Neutrophil (primary cell): ENCODE results near the gene CCDC34.
A peak's percentile ranks its signal among the peaks of the same experiment; 100 is the strongest.

Experiments used
- H3K27ac ChIP-seq: fragments of 200-600 bp; sonication (generic); 2 replicates; pipeline ENCODE4 v1.5.1; 2016; ENCODE audit warnings: mild to moderate bottlenecking, moderate library complexity
- H3K27me3 ChIP-seq: fragments of 200-600 bp; sonication (generic); 2 replicates; pipeline ENCODE4 v1.6.0; 2016; ENCODE audit warnings: mild to moderate bottlenecking
- H3K36me3 ChIP-seq: fragments of 200-600 bp; sonication (generic); 2 replicates; pipeline ENCODE4 v1.5.1; 2017
- H3K4me1 ChIP-seq, 2 experiments: fragments of 200-600 bp in 1 of 2; sonication (generic) in 1 of 2; 1 replicate in 1 of 2; 2 replicates in 1 of 2; pipeline versions ENCODE4 v1.5.1 to v1.6.1; 2013 to 2016; ENCODE audit warnings: low read depth in 1 of 2, low read length in 1 of 2, mild to moderate bottlenecking in 1 of 2, moderate library complexity in 1 of 2; ENCODE audit not compliant: control insufficient read depth in 1 of 2, insufficient read depth in 1 of 2
- H3K4me3 ChIP-seq, 2 experiments: fragments of 200-600 bp in 1 of 2; sonication (generic) in 1 of 2; 1 replicate in 1 of 2; 2 replicates in 1 of 2; pipeline ENCODE4 v1.5.1; 2013 to 2016; ENCODE audit warnings: low read depth in 1 of 2, low read length in 1 of 2, mild to moderate bottlenecking in 1 of 2, moderate library complexity in 1 of 2
- H3K9me3 ChIP-seq: fragments of 200-600 bp; sonication (generic); 2 replicates; pipeline ENCODE4 v1.5.1; 2016
- CTCF ChIP-seq: fragments of 200-600 bp; sonication (generic); IDR thresholded peaks from 2 replicates; pipeline ENCODE4 v1.5.1; 2016; ENCODE audit warnings: antibody characterized with exemption

The CCDC34 gene, protein sequence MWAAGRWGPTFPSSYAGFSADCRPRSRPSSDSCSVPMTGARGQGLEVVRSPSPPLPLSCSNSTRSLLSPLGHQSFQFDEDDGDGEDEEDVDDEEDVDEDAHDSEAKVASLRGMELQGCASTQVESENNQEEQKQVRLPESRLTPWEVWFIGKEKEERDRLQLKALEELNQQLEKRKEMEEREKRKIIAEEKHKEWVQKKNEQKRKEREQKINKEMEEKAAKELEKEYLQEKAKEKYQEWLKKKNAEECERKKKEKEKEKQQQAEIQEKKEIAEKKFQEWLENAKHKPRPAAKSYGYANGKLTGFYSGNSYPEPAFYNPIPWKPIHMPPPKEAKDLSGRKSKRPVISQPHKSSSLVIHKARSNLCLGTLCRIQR

DNA sequence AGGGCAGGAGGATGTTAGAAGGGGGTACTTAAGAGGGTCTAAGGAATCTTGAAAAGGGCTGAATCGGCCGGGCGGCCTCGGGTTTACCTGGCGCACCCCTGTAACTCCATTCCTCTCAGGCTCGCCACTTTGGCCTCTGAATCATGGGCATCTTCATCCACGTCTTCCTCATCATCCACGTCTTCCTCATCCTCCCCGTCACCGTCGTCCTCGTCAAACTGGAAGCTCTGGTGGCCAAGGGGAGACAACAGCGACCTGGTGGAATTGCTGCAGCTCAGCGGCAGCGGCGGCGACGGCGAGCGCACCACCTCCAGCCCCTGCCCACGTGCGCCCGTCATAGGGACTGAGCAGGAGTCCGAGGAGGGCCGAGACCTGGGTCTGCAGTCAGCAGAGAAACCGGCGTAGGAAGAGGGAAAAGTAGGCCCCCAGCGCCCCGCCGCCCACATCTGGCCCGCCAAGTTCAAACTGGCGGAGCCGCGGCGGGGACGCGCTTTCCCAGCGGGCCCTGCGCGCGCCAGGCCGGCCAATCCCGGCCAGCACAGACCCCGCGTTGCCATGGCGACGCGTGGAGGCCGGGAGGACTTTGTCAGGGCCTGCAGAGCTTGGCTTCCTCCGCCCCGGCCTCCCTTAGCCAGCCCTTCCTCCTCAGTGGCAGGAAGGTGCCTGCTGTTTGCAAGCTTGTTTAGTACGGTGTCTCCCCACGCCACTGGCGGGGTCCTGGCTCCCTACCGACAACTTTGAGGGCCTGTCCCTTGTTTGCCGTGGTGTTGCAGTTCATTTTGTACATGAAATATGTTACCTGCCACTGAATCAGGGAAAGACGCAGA, at the start of gene CCDC34:
Gene CCDC34, minus strand, starts transcription at position 467 of the 827 bp plus-strand sequence. Its CDS starts 21 bp downstream, at position 446.
- Histone ChIP-seq H3K9me3 (no peaks in the 10 kb centered on the region), H3K27ac (no peak within 1 kb of the TSS), H3K36me3 (no peaks in the 10 kb centered on the region), H3K4me1 (peaks cover 21 to 27% of the 10 kb centered on the region in 2 experiments), H3K27me3 (no peaks in the 10 kb centered on the region), H3K4me3 (peak within 1 kb of the TSS; percentile 63 to 67)
- TF ChIP-seq CTCF = no peak

GRCh38 chr11:27412192-27412691, 49.2 kb upstream of the CCDC34 start:
- Histone ChIP-seq H3K27ac (no peak overlapping the region), H3K27me3 (no peaks in the 10 kb centered on the region)

GRCh38 chr11:27411328-27411727, 48.3 kb upstream of the CCDC34 start:
- no peaks in the 10 kb centered on the region for H3K9me3 ChIP-seq
- H3K27ac ChIP-seq = no peak overlapping the region
- no peak overlapping the region for H3K4me3 ChIP-seq
- H3K4me1 ChIP-seq = no peaks in the 10 kb centered on the region
- TF ChIP-seq CTCF = no peak
- no peaks in the 10 kb centered on the region for H3K27me3 ChIP-seq
- no peaks in the 10 kb centered on the region for H3K36me3 ChIP-seq

More at GRCh38 chr11:27412192-27412691, 49.2 kb upstream of the CCDC34 start:
- TF ChIP-seq CTCF = no peak
- Histone ChIP-seq H3K4me1 (no peaks in the 10 kb centered on the region), H3K4me3 (no peak overlapping the region), H3K36me3 (no peaks in the 10 kb centered on the region), H3K9me3 (no peaks in the 10 kb centered on the region)

DNA sequence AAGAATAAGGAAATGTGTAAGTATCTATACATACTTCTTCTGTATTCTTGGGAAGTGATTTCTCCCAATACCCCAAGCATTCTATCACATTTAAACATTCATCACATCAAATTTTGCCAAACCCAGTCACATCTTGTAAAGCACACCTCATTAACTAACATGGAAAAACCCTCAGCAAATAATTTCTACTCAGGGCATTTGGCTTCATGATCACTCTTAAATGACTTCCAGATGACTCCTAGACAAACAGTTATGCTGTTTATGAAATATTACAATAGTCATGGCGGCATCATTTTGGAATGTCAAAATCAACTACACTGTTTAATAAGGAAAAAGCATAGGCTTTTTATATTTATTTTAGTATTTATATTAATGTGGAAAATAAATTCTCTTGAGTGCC, 47.3 kb upstream of the CCDC34 start:
- Histone ChIP-seq H3K9me3 (no peaks in the 10 kb centered on the region), H3K36me3 (no peaks in the 10 kb centered on the region), H3K27ac (no peak overlapping the region), H3K27me3 (no peaks in the 10 kb centered on the region), H3K4me3 (no peak overlapping the region), H3K4me1 (no peaks in the 10 kb centered on the region)
- TF ChIP-seq CTCF = no peak

GRCh38 chr11:27409742-27410141, 46.7 kb upstream of the CCDC34 start:
- Histone ChIP-seq H3K9me3 (no peaks in the 10 kb centered on the region), H3K27ac (no peak overlapping the region), H3K4me3 (no peak overlapping the region), H3K27me3 (no peaks in the 10 kb centered on the region), H3K4me1 (no peaks in the 10 kb centered on the region), H3K36me3 (no peaks in the 10 kb centered on the region)
- TF ChIP-seq CTCF = no peak
